Measurements from ENCODE around the gene KLRC2. TPM values are rescaled to one million over a fixed set of nuclear protein-coding genes. Genes with fewer than 3 reads are reported as not detected.
"Not testable (repeated sequence)": the region's sequence is repeated elsewhere in the genome, so short reads cannot be mapped to it uniquely, and the experiment has no call there.

Gene KLRC2
- polyA plus RNA-seq, 4 donors: 0.36 to 2.4 (median 1.0) TPM; not detected in 1

- no peaks in the 10 kb centered on the region for H3K27me3 ChIP-seq (ENCODE audit: control insufficient read depth in 3 of 3, insufficient read depth in 3 of 3, low read length in 3 of 3)
- H3K4me1 ChIP-seq (ENCODE audit: control insufficient read depth in 3 of 3, insufficient read depth in 2 of 3, low read depth in 1 of 3, low read length in 2 of 3): peaks cover 0 to 4% (median 0%) of the 10 kb centered on the region in 3 donors
- no peaks in the 10 kb centered on the region for H3K36me3 ChIP-seq (ENCODE audit: control insufficient read depth in 3 of 3, insufficient read depth in 2 of 3, low read depth in 1 of 3, low read length in 3 of 3)
- DNase-seq (no peak), FAIRE-seq (no peak)
- H3K27ac ChIP-seq (ENCODE audit: low read depth in 1 of 3, low read length in 2 of 3): no peak overlapping the region
- no peaks in the 10 kb centered on the region for H3K9me3 ChIP-seq (ENCODE audit: control insufficient read depth in 2 of 2, insufficient read depth in 1 of 2, low read depth in 1 of 2, low read length in 1 of 2)
- H3K4me3 ChIP-seq (ENCODE audit: low read depth in 1 of 3, low read length in 3 of 3): no peak overlapping the region
- 86 to 98% (median 87%) methylated on average over 2 of the region's 2 CpGs for WGBS, 3 donors
Measured at GRCh38 chr12:10398168-10398567, 37.6 kb downstream of the KLRC2 start.

GRCh38 chr12:10397296-10397695 lies 38.5 kb downstream of the KLRC2 start:
- WGBS, 3 donors: 37 to 70% (median 49%) methylated on average over 2 of the region's 2 CpGs
- no peak for FAIRE-seq

GRCh38 chr12:10396176-10396575 lies 39.6 kb downstream of the KLRC2 start:
- WGBS, 3 donors: 73 to 87% (median 81%) methylated on average over 15 of the region's 15 CpGs
- H3K36me3 ChIP-seq (ENCODE audit: control insufficient read depth in 3 of 3, insufficient read depth in 2 of 3, low read depth in 1 of 3, low read length in 3 of 3); FAIRE-seq; H3K9me3 ChIP-seq (ENCODE audit: control insufficient read depth in 2 of 2, insufficient read depth in 1 of 2, low read depth in 1 of 2, low read length in 1 of 2); DNase-seq; H3K27me3 ChIP-seq (ENCODE audit: control insufficient read depth in 3 of 3, insufficient read depth in 3 of 3, low read length in 3 of 3); H3K4me3 ChIP-seq (ENCODE audit: low read depth in 1 of 3, low read length in 3 of 3); H3K4me1 ChIP-seq (ENCODE audit: control insufficient read depth in 3 of 3, insufficient read depth in 2 of 3, low read depth in 1 of 3, low read length in 2 of 3): not testable (repeated sequence)
- peak overlapping the region in 2 of 3 donors; percentile 36 to 63 for H3K27ac ChIP-seq (ENCODE audit: low read depth in 1 of 3, low read length in 2 of 3)

More at GRCh38 chr12:10397296-10397695, 38.5 kb downstream of the KLRC2 start:
- Histone ChIP-seq H3K9me3 (ENCODE audit: control insufficient read depth in 2 of 2, insufficient read depth in 1 of 2, low read depth in 1 of 2, low read length in 1 of 2) (no peaks in the 10 kb centered on the region), H3K4me3 (ENCODE audit: low read depth in 1 of 3, low read length in 3 of 3) (no peak overlapping the region), H3K4me1 (ENCODE audit: control insufficient read depth in 3 of 3, insufficient read depth in 2 of 3, low read depth in 1 of 3, low read length in 2 of 3) (peaks cover 0 to 4% (median 0%) of the 10 kb centered on the region in 3 donors), H3K27me3 (ENCODE audit: control insufficient read depth in 3 of 3, insufficient read depth in 3 of 3, low read length in 3 of 3) (no peaks in the 10 kb centered on the region), H3K36me3 (ENCODE audit: control insufficient read depth in 3 of 3, insufficient read depth in 2 of 3, low read depth in 1 of 3, low read length in 3 of 3) (no peaks in the 10 kb centered on the region), H3K27ac (ENCODE audit: low read depth in 1 of 3, low read length in 2 of 3) (no peak overlapping the region)
- peak in 1 of 2 donors; percentile 19 for DNase-seq

DNA sequence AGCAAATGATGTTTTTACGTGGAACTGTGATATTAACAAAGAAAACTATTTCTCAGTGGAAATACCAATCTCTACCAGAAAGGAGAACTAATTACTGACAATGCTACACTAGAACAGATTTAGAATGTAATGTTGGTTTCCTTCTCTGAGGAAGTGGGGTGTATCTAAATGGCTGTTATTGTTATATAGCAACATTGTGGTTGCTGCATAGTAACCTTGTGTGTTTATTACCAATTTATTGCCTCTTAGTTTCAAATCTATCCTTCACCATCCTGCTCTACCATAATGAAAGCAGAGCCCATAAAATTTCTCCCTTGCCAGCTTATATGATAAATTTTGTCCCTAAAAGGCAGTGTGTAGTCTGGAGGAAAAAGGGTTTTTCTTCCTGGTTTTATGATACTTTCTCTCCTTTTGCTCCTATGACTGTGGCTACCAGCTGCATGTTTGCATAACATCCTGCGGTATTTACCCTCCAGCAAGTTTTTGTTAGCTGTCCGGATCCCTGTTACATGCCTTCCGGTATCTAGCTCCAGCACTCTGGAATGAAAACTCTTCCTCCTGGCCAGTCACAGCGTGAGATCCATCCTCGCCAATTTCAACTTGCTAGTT lies 40.3 kb downstream of the KLRC2 start:
- WGBS, 3 donors: 22 to 25% (median 24%) methylated on average over 6 of the region's 6 CpGs
- no peaks in the 10 kb centered on the region for H3K9me3 ChIP-seq (ENCODE audit: control insufficient read depth in 2 of 2, insufficient read depth in 1 of 2, low read depth in 1 of 2, low read length in 1 of 2)
- DNase-seq: peak; percentile 41 to 71
- H3K36me3 ChIP-seq (ENCODE audit: control insufficient read depth in 3 of 3, insufficient read depth in 2 of 3, low read depth in 1 of 3, low read length in 3 of 3): no peaks in the 10 kb centered on the region
- no peak overlapping the region for H3K4me3 ChIP-seq (ENCODE audit: low read depth in 1 of 3, low read length in 3 of 3)
- peak overlapping the region; percentile 36 to 70 (median 48) for H3K27ac ChIP-seq (ENCODE audit: low read depth in 1 of 3, low read length in 2 of 3)
- H3K4me1 ChIP-seq (ENCODE audit: control insufficient read depth in 3 of 3, insufficient read depth in 2 of 3, low read depth in 1 of 3, low read length in 2 of 3): peaks cover 0 to 4% (median 0%) of the 10 kb centered on the region in 3 donors
- no peaks in the 10 kb centered on the region for H3K27me3 ChIP-seq (ENCODE audit: control insufficient read depth in 3 of 3, insufficient read depth in 3 of 3, low read length in 3 of 3)
- no peak for FAIRE-seq

- 74 to 87% (median 79%) methylated on average over 11 of the region's 11 CpGs for WGBS, 3 donors
- H3K27me3 ChIP-seq (ENCODE audit: control insufficient read depth in 3 of 3, insufficient read depth in 3 of 3, low read length in 3 of 3); H3K4me1 ChIP-seq (ENCODE audit: control insufficient read depth in 3 of 3, insufficient read depth in 2 of 3, low read depth in 1 of 3, low read length in 2 of 3); H3K36me3 ChIP-seq (ENCODE audit: control insufficient read depth in 3 of 3, insufficient read depth in 2 of 3, low read depth in 1 of 3, low read length in 3 of 3); H3K4me3 ChIP-seq (ENCODE audit: low read depth in 1 of 3, low read length in 3 of 3); H3K9me3 ChIP-seq (ENCODE audit: control insufficient read depth in 2 of 2, insufficient read depth in 1 of 2, low read depth in 1 of 2, low read length in 1 of 2); DNase-seq; FAIRE-seq: not testable (repeated sequence)
- H3K27ac ChIP-seq (ENCODE audit: low read depth in 1 of 3, low read length in 2 of 3): peak overlapping the region; percentile 20 to 70 (median 36)
Measured at GRCh38 chr12:10394531-10395152, 41.2 kb downstream of the KLRC2 start.

GRCh38 chr12:10393291-10393690 lies 42.5 kb downstream of the KLRC2 start:
- DNase-seq (no peak), FAIRE-seq (no peak)
- H3K4me1 ChIP-seq (ENCODE audit: control insufficient read depth in 3 of 3, insufficient read depth in 2 of 3, low read depth in 1 of 3, low read length in 2 of 3): peaks cover 0 to 4% (median 0%) of the 10 kb centered on the region in 3 donors
- H3K36me3 ChIP-seq (ENCODE audit: control insufficient read depth in 3 of 3, insufficient read depth in 2 of 3, low read depth in 1 of 3, low read length in 3 of 3): no peaks in the 10 kb centered on the region
- no peak overlapping the region for H3K4me3 ChIP-seq (ENCODE audit: low read depth in 1 of 3, low read length in 3 of 3)
- H3K27me3 ChIP-seq (ENCODE audit: control insufficient read depth in 3 of 3, insufficient read depth in 3 of 3, low read length in 3 of 3): no peaks in the 10 kb centered on the region
- no peaks in the 10 kb centered on the region for H3K9me3 ChIP-seq (ENCODE audit: control insufficient read depth in 2 of 2, insufficient read depth in 1 of 2, low read depth in 1 of 2, low read length in 1 of 2)
- WGBS, 3 donors: 47 to 59% (median 50%) methylated on average over 3 of the region's 3 CpGs
- H3K27ac ChIP-seq (ENCODE audit: low read depth in 1 of 3, low read length in 2 of 3): no peak overlapping the region

DNA sequence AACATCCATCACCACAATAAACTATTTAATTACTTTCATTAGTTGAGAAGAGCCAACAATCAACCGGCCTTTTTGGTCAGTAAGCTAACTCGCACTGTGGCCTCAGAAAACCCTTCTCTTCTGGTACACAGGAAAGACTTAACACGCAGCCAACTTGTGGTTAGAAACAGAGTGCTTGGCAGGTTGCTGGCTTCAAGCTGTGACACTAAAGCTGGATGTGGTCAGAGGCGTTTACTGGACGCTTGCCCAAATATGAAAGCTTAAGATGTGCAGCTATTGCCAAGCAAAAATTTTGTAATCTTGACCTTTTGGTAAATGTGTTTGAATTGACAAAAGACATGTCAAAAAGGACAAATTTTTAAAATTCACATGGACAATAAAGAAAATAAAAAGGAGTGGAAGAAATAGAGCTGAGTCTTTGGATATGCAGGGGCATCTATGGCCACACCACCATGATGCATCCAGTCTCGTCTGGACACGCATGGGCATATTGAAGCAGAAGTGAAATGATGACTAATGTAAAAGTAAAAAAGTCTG lies 43.3 kb downstream of the KLRC2 start:
- no peaks in the 10 kb centered on the region for H3K36me3 ChIP-seq (ENCODE audit: control insufficient read depth in 3 of 3, insufficient read depth in 2 of 3, low read depth in 1 of 3, low read length in 3 of 3)
- WGBS, 3 donors: 52 to 81% (median 62%) methylated on average over 7 of the region's 7 CpGs
- DNase-seq: peak in 1 of 2 donors; percentile 19
- H3K4me3 ChIP-seq (ENCODE audit: low read depth in 1 of 3, low read length in 3 of 3): no peak overlapping the region
- H3K27me3 ChIP-seq (ENCODE audit: control insufficient read depth in 3 of 3, insufficient read depth in 3 of 3, low read length in 3 of 3): no peaks in the 10 kb centered on the region
- peaks cover 0 to 4% (median 0%) of the 10 kb centered on the region in 3 donors for H3K4me1 ChIP-seq (ENCODE audit: control insufficient read depth in 3 of 3, insufficient read depth in 2 of 3, low read depth in 1 of 3, low read length in 2 of 3)
- H3K27ac ChIP-seq (ENCODE audit: low read depth in 1 of 3, low read length in 2 of 3): peak overlapping the region in 1 of 3 donors; percentile 60
- no peaks in the 10 kb centered on the region for H3K9me3 ChIP-seq (ENCODE audit: control insufficient read depth in 2 of 2, insufficient read depth in 1 of 2, low read depth in 1 of 2, low read length in 1 of 2)
- FAIRE-seq: no peak

GRCh38 chr12:10390991-10391390 lies 44.8 kb downstream of the KLRC2 start:
- H3K4me1 ChIP-seq (ENCODE audit: control insufficient read depth in 3 of 3, insufficient read depth in 2 of 3, low read depth in 1 of 3, low read length in 2 of 3); DNase-seq; FAIRE-seq; H3K27ac ChIP-seq (ENCODE audit: low read depth in 1 of 3, low read length in 2 of 3); H3K4me3 ChIP-seq (ENCODE audit: low read depth in 1 of 3, low read length in 3 of 3); H3K27me3 ChIP-seq (ENCODE audit: control insufficient read depth in 3 of 3, insufficient read depth in 3 of 3, low read length in 3 of 3); H3K36me3 ChIP-seq (ENCODE audit: control insufficient read depth in 3 of 3, insufficient read depth in 2 of 3, low read depth in 1 of 3, low read length in 3 of 3); H3K9me3 ChIP-seq (ENCODE audit: control insufficient read depth in 2 of 2, insufficient read depth in 1 of 2, low read depth in 1 of 2, low read length in 1 of 2): not testable (repeated sequence)
- 92 to 94% (median 94%) methylated on average over 7 of the region's 7 CpGs for WGBS, 3 donors

Measured in small intestine (tissue), 7 donors.